Measurements from ENCODE around the gene MACROD2. TPM values are rescaled to one million over a fixed set of nuclear protein-coding genes. Genes with fewer than 3 reads are reported as not detected.

MACROD2 gene
- polyA plus RNA-seq, 4 donors = 1.00 to 4.8 (median 1.4) TPM

DNA sequence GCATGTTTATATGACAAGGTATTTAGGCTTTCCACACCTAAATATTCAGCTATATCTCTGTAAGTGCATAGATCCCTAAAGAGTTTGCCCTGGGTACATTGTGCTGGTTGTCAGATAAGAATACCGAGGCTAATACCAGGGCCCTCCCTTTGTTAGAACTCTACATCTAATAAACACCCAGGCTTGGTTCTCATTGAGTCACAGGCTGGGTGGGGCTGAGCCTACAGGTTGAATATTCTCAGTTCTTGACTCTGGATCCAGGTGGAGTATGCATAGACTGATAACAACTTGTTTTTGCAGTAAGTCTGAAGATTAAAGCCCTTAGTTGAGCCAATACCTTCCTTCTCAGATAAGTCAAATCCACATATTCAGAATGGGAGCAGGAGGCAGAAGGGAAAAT lies 654.3 kb downstream of the MACROD2 start:
- Histone ChIP-seq H3K4me1 (ENCODE audit: control insufficient read depth in 3 of 3, insufficient read depth in 2 of 3, low read depth in 1 of 3, low read length in 2 of 3) (no peaks in the 10 kb centered on the region), H3K9me3 (ENCODE audit: control insufficient read depth in 2 of 2, insufficient read depth in 1 of 2, low read depth in 1 of 2, low read length in 1 of 2) (no peaks in the 10 kb centered on the region), H3K27me3 (ENCODE audit: control insufficient read depth in 3 of 3, insufficient read depth in 3 of 3, low read length in 3 of 3) (no peaks in the 10 kb centered on the region), H3K27ac (ENCODE audit: low read depth in 1 of 3, low read length in 2 of 3) (no peak overlapping the region), H3K4me3 (ENCODE audit: low read depth in 1 of 3, low read length in 3 of 3) (no peak overlapping the region), H3K36me3 (ENCODE audit: control insufficient read depth in 3 of 3, insufficient read depth in 2 of 3, low read depth in 1 of 3, low read length in 3 of 3) (no peaks in the 10 kb centered on the region)
- peak in 1 of 2 donors; percentile 28 for DNase-seq
- no peak for FAIRE-seq
- WGBS, 3 donors = 38 to 65% (median 38%) methylated on average over 1 of the region's 1 CpG

- WGBS, 3 donors = 32 to 44% (median 38%) methylated on average over 4 of the region's 4 CpGs
These were observed 662.1 kb downstream of the MACROD2 start for GRCh38 chr20:14657266-14658005.

GRCh38 chr20:14664101-14664500 lies 668.8 kb downstream of the MACROD2 start:
- no peak overlapping the region for H3K4me3 ChIP-seq (ENCODE audit: low read depth in 1 of 3, low read length in 3 of 3)
- FAIRE-seq (no peak), DNase-seq (no peak)
- no peaks in the 10 kb centered on the region for H3K9me3 ChIP-seq (ENCODE audit: control insufficient read depth in 2 of 2, insufficient read depth in 1 of 2, low read depth in 1 of 2, low read length in 1 of 2)
- no peaks in the 10 kb centered on the region for H3K27me3 ChIP-seq (ENCODE audit: control insufficient read depth in 3 of 3, insufficient read depth in 3 of 3, low read length in 3 of 3)
- no peak overlapping the region for H3K27ac ChIP-seq (ENCODE audit: low read depth in 1 of 3, low read length in 2 of 3)
- WGBS, 3 donors = 59 to 78% (median 77%) methylated on average over 3 of the region's 3 CpGs
- no peaks in the 10 kb centered on the region for H3K36me3 ChIP-seq (ENCODE audit: control insufficient read depth in 3 of 3, insufficient read depth in 2 of 3, low read depth in 1 of 3, low read length in 3 of 3)
- H3K4me1 ChIP-seq (ENCODE audit: control insufficient read depth in 3 of 3, insufficient read depth in 2 of 3, low read depth in 1 of 3, low read length in 2 of 3) = no peaks in the 10 kb centered on the region

More at GRCh38 chr20:14657266-14658005, 662.1 kb downstream of the MACROD2 start:
- Histone ChIP-seq H3K4me3 (ENCODE audit: low read depth in 1 of 3, low read length in 3 of 3) (no peak overlapping the region), H3K4me1 (ENCODE audit: control insufficient read depth in 3 of 3, insufficient read depth in 2 of 3, low read depth in 1 of 3, low read length in 2 of 3) (peaks cover 0 to 3% (median 0%) of the 10 kb centered on the region in 3 donors), H3K9me3 (ENCODE audit: control insufficient read depth in 2 of 2, insufficient read depth in 1 of 2, low read depth in 1 of 2, low read length in 1 of 2) (no peaks in the 10 kb centered on the region), H3K27me3 (ENCODE audit: control insufficient read depth in 3 of 3, insufficient read depth in 3 of 3, low read length in 3 of 3) (no peaks in the 10 kb centered on the region), H3K36me3 (ENCODE audit: control insufficient read depth in 3 of 3, insufficient read depth in 2 of 3, low read depth in 1 of 3, low read length in 3 of 3) (no peaks in the 10 kb centered on the region), H3K27ac (ENCODE audit: low read depth in 1 of 3, low read length in 2 of 3) (no peak overlapping the region)
- FAIRE-seq = no peak
- no peak for DNase-seq

- WGBS, 3 donors = 83 to 97% (median 84%) methylated on average over 1 of the region's 1 CpG
- DNase-seq (no peak), FAIRE-seq (no peak)
- Histone ChIP-seq H3K36me3 (ENCODE audit: control insufficient read depth in 3 of 3, insufficient read depth in 2 of 3, low read depth in 1 of 3, low read length in 3 of 3) (no peaks in the 10 kb centered on the region), H3K4me3 (ENCODE audit: low read depth in 1 of 3, low read length in 3 of 3) (no peak overlapping the region), H3K27me3 (ENCODE audit: control insufficient read depth in 3 of 3, insufficient read depth in 3 of 3, low read length in 3 of 3) (no peaks in the 10 kb centered on the region), H3K4me1 (ENCODE audit: control insufficient read depth in 3 of 3, insufficient read depth in 2 of 3, low read depth in 1 of 3, low read length in 2 of 3) (no peaks in the 10 kb centered on the region), H3K27ac (ENCODE audit: low read depth in 1 of 3, low read length in 2 of 3) (no peak overlapping the region), H3K9me3 (ENCODE audit: control insufficient read depth in 2 of 2, insufficient read depth in 1 of 2, low read depth in 1 of 2, low read length in 1 of 2) (no peaks in the 10 kb centered on the region)
These were observed 671.4 kb downstream of the MACROD2 start for GRCh38 chr20:14666696-14667095.

DNA sequence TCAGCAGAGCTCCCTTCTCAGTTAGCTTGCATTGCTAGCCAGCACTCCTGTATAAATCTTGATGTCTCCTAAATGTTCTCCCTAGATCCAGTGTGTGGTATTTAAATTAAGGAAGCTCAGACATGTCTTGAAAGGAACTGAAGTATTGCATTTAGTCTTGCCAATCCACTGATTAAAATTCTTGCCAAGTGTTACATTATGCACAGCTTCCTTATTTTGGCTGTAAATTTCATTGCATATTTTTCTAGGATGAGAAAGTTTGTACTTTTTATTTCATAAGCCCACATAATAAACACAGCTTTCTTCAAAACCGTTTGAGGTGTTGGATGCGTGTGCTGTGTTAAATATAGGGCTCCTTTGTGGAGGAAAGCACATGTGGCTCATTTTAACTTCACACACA lies 671.9 kb downstream of the MACROD2 start:
- Histone ChIP-seq H3K27ac (ENCODE audit: low read depth in 1 of 3, low read length in 2 of 3) (no peak overlapping the region), H3K4me1 (ENCODE audit: control insufficient read depth in 3 of 3, insufficient read depth in 2 of 3, low read depth in 1 of 3, low read length in 2 of 3) (no peaks in the 10 kb centered on the region), H3K4me3 (ENCODE audit: low read depth in 1 of 3, low read length in 3 of 3) (no peak overlapping the region), H3K27me3 (ENCODE audit: control insufficient read depth in 3 of 3, insufficient read depth in 3 of 3, low read length in 3 of 3) (no peaks in the 10 kb centered on the region), H3K36me3 (ENCODE audit: control insufficient read depth in 3 of 3, insufficient read depth in 2 of 3, low read depth in 1 of 3, low read length in 3 of 3) (no peaks in the 10 kb centered on the region), H3K9me3 (ENCODE audit: control insufficient read depth in 2 of 2, insufficient read depth in 1 of 2, low read depth in 1 of 2, low read length in 1 of 2) (no peaks in the 10 kb centered on the region)
- WGBS, 3 donors = 68 to 75% (median 73%) methylated on average over 2 of the region's 2 CpGs
- no peak for FAIRE-seq
- DNase-seq = no peak

DNA sequence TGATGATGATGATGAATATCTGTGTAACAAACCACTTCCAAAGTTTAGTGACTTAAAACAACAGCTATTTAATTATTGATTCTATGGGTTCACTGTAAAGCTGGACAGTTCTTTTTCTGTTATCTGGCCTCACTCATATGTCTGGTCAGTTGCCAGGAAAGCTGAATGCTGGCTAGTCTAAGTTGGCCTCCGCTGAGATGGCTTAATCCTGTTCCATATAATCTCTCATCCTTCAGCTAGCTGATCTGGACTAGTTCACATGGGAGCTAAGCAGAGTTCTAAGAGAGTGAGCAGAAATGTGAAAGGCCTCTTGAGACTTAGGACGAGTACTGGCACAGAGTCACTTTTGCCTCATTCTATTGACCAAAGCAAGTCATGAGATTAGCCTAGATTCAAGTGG lies 676.8 kb downstream of the MACROD2 start:
- Histone ChIP-seq H3K9me3 (ENCODE audit: control insufficient read depth in 2 of 2, insufficient read depth in 1 of 2, low read depth in 1 of 2, low read length in 1 of 2) (no peaks in the 10 kb centered on the region), H3K27ac (ENCODE audit: low read depth in 1 of 3, low read length in 2 of 3) (no peak overlapping the region), H3K4me3 (ENCODE audit: low read depth in 1 of 3, low read length in 3 of 3) (no peak overlapping the region), H3K4me1 (ENCODE audit: control insufficient read depth in 3 of 3, insufficient read depth in 2 of 3, low read depth in 1 of 3, low read length in 2 of 3) (no peaks in the 10 kb centered on the region), H3K36me3 (ENCODE audit: control insufficient read depth in 3 of 3, insufficient read depth in 2 of 3, low read depth in 1 of 3, low read length in 3 of 3) (no peaks in the 10 kb centered on the region), H3K27me3 (ENCODE audit: control insufficient read depth in 3 of 3, insufficient read depth in 3 of 3, low read length in 3 of 3) (no peaks in the 10 kb centered on the region)
- no peak for FAIRE-seq
- WGBS, 3 donors = 63 to 82% (median 74%) methylated on average over 2 of the region's 2 CpGs
- DNase-seq = no peak

- Histone ChIP-seq H3K27ac (ENCODE audit: low read depth in 1 of 3, low read length in 2 of 3) (no peak overlapping the region), H3K4me1 (ENCODE audit: control insufficient read depth in 3 of 3, insufficient read depth in 2 of 3, low read depth in 1 of 3, low read length in 2 of 3) (no peaks in the 10 kb centered on the region), H3K27me3 (ENCODE audit: control insufficient read depth in 3 of 3, insufficient read depth in 3 of 3, low read length in 3 of 3) (no peaks in the 10 kb centered on the region), H3K36me3 (ENCODE audit: control insufficient read depth in 3 of 3, insufficient read depth in 2 of 3, low read depth in 1 of 3, low read length in 3 of 3) (no peaks in the 10 kb centered on the region), H3K4me3 (ENCODE audit: low read depth in 1 of 3, low read length in 3 of 3) (no peak overlapping the region), H3K9me3 (ENCODE audit: control insufficient read depth in 2 of 2, insufficient read depth in 1 of 2, low read depth in 1 of 2, low read length in 1 of 2) (no peaks in the 10 kb centered on the region)
- FAIRE-seq (no peak), DNase-seq (peak; percentile 16 to 49)
- WGBS, 3 donors = 56 to 68% (median 67%) methylated on average over 5 of the region's 5 CpGs
These were observed 677.8 kb downstream of the MACROD2 start for GRCh38 chr20:14673164-14673563.

- Histone ChIP-seq H3K4me3 (ENCODE audit: low read depth in 1 of 3, low read length in 3 of 3) (no peak overlapping the region), H3K36me3 (ENCODE audit: control insufficient read depth in 3 of 3, insufficient read depth in 2 of 3, low read depth in 1 of 3, low read length in 3 of 3) (no peaks in the 10 kb centered on the region), H3K9me3 (ENCODE audit: control insufficient read depth in 2 of 2, insufficient read depth in 1 of 2, low read depth in 1 of 2, low read length in 1 of 2) (no peaks in the 10 kb centered on the region), H3K4me1 (ENCODE audit: control insufficient read depth in 3 of 3, insufficient read depth in 2 of 3, low read depth in 1 of 3, low read length in 2 of 3) (no peaks in the 10 kb centered on the region), H3K27me3 (ENCODE audit: control insufficient read depth in 3 of 3, insufficient read depth in 3 of 3, low read length in 3 of 3) (no peaks in the 10 kb centered on the region), H3K27ac (ENCODE audit: low read depth in 1 of 3, low read length in 2 of 3) (no peak overlapping the region)
- WGBS, 3 donors = 55 to 88% (median 75%) methylated on average over 2 of the region's 2 CpGs
- FAIRE-seq (no peak), DNase-seq (no peak)
These were observed 682.1 kb downstream of the MACROD2 start for GRCh38 chr20:14677455-14677854.

DNA sequence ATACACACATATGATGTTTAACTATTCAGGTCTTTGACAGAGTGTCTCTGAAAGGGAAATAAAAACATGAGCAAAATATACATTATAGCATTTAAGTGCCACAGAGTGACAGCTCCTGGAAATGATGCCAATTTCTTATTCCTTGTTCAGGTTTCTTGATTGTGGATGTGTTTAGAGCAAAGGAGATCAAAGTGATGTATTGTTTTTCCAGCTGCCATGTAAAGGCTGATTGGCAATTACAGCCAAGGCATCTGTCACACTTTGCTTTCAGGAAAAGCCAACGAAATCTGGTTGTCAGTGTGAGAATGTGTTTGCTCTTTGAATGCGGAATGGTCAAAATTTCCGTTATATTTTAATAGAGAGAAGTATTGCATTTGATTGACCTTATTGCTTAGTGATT lies 689.9 kb downstream of the MACROD2 start:
- Histone ChIP-seq H3K27ac (ENCODE audit: low read depth in 1 of 3, low read length in 2 of 3) (no peak overlapping the region), H3K36me3 (ENCODE audit: control insufficient read depth in 3 of 3, insufficient read depth in 2 of 3, low read depth in 1 of 3, low read length in 3 of 3) (no peaks in the 10 kb centered on the region), H3K4me1 (ENCODE audit: control insufficient read depth in 3 of 3, insufficient read depth in 2 of 3, low read depth in 1 of 3, low read length in 2 of 3) (no peaks in the 10 kb centered on the region), H3K9me3 (ENCODE audit: control insufficient read depth in 2 of 2, insufficient read depth in 1 of 2, low read depth in 1 of 2, low read length in 1 of 2) (no peaks in the 10 kb centered on the region), H3K27me3 (ENCODE audit: control insufficient read depth in 3 of 3, insufficient read depth in 3 of 3, low read length in 3 of 3) (no peaks in the 10 kb centered on the region), H3K4me3 (ENCODE audit: low read depth in 1 of 3, low read length in 3 of 3) (no peak overlapping the region)
- FAIRE-seq (no peak), DNase-seq (no peak)
- WGBS, 3 donors = 77 to 83% (median 82%) methylated on average over 3 of the region's 3 CpGs
